K562 (cell line): ENCODE results near the gene ENPP6. TPM values are rescaled to one million over a fixed set of nuclear protein-coding genes. Genes with fewer than 3 reads are reported as not detected.

Source experiments
- ATAC-seq: fragments of 200-7000 bp; cut with Tn5 transposase; 3 replicates; pipeline ENCODE4 v1.9.1; 2020; ENCODE audit warnings: moderate library complexity
- BruUV-seq: library from RNA; stranded (reverse); fragments of 400-500 nt; replicated peaks from 2 replicates; lab custom pipeline; 2021; lab: Mats Ljungman, UMichigan
- CTCF ChIA-PET: fragments of 300-600 bp; formaldehyde crosslinking; extraction: SDS; loops from one replicate; lab custom pipeline; 2021; ENCODE audit warnings: low intra/inter-chr PET ratio; lab: Yijun Ruan, JAX
- POLR2A ChIA-PET: fragments of 300-600, 350-650 bp; sonication (Branson Sonifier 250); formaldehyde crosslinking; extraction: SDS; loops from one replicate; lab custom pipeline; 2021; ENCODE audit warnings: antibody characterized with exemption, inconsistent platforms; lab: Yijun Ruan, JAX
- DNase-seq, 4 experiments: peaks; one replicate each; pipeline versions ENCODE4 v3.0.0 to v3.0.0-alpha.2; 2011 to 2018; ENCODE audit warnings: low spot score in 3 of 4, mixed read lengths in 3 of 4; ENCODE audit errors: extremely low read depth in 1 of 4
- FAIRE-seq: peaks from 2 replicates; lab custom pipeline; 2011; peaks lifted over from hg19 to GRCh38; lab: Jason Lieb, UNC
- H2AFZ ChIP-seq: 2 replicates; pipeline ENCODE4 v1.6.0; 2011; ENCODE audit warnings: low read depth, low read length, control low read depth, inconsistent platforms
- H3K27ac ChIP-seq: fragments of 200-600 bp; 3 replicates; pipeline ENCODE4 v1.8.0; 2011; ENCODE audit warnings: low read depth, mild to moderate bottlenecking, control low read depth, inconsistent platforms, low read length, moderate library complexity, mixed read lengths; ENCODE audit errors: extremely low read depth
- H3K27me3 ChIP-seq, 2 experiments: fragments of 300-600 bp in 1 of 2; 2 replicates in 1 of 2; 3 replicates in 1 of 2; pipeline versions ENCODE4 v1.6.0 to v1.8.0; 2011; ENCODE audit warnings: inconsistent platforms in 2 of 2, low read length in 2 of 2, mild to moderate bottlenecking in 1 of 2, mixed read lengths in 1 of 2, moderate library complexity in 1 of 2; ENCODE audit not compliant: control insufficient read depth in 2 of 2, insufficient read depth in 2 of 2
- H3K36me3 ChIP-seq: fragments of 300-600 bp; 3 replicates; pipeline ENCODE4 v1.8.0; 2011; ENCODE audit warnings: mild to moderate bottlenecking, low read length, inconsistent platforms; ENCODE audit not compliant: control insufficient read depth, insufficient read depth
- H3K4me1 ChIP-seq, 2 experiments: fragments of 200-600 bp in 1 of 2; replicated peaks in 1 of 2; 2 replicates in 1 of 2; 3 replicates in 1 of 2; pipeline versions ENCODE4 v1.5.1 to v1.8.0; 2011; ENCODE audit warnings: inconsistent platforms in 2 of 2, low read length in 2 of 2, mild to moderate bottlenecking in 1 of 2, mixed read lengths in 1 of 2, moderate library complexity in 1 of 2; ENCODE audit not compliant: control insufficient read depth in 2 of 2, insufficient read depth in 2 of 2
- H3K4me2 ChIP-seq: 2 replicates; pipeline ENCODE4 v1.6.1; 2011; ENCODE audit warnings: low read length, control low read depth, inconsistent platforms, mixed read lengths; ENCODE audit not compliant: insufficient read depth
- H3K4me3 ChIP-seq: fragments of 200-600 bp; sonication (generic), shearing (Covaris generic); 2 replicates; pipeline ENCODE4 v1.5.1; 2016; ENCODE audit warnings: control low read depth, inconsistent platforms
- H3K79me2 ChIP-seq: fragments of 200-600 bp; 3 replicates; pipeline ENCODE4 v1.8.0; 2011; ENCODE audit warnings: low read length, inconsistent platforms; ENCODE audit not compliant: control insufficient read depth, insufficient read depth
- H3K9ac ChIP-seq, 2 experiments: 2 replicates each; pipeline versions ENCODE4 v1.6.0 to v1.6.1; 2011; ENCODE audit warnings: low read depth in 2 of 2, low read length in 2 of 2, control low read depth in 1 of 2, inconsistent platforms in 1 of 2, mild to moderate bottlenecking in 1 of 2, mixed read lengths in 1 of 2; ENCODE audit not compliant: insufficient read depth in 1 of 2
- H3K9me1 ChIP-seq: one replicate; pipeline ENCODE4 v1.6.0; 2011; ENCODE audit warnings: inconsistent platforms, mild to moderate bottlenecking, low read length, moderate library complexity; ENCODE audit not compliant: control insufficient read depth, insufficient read depth
- H3K9me3 ChIP-seq: replicated peaks from 2 replicates; pipeline ENCODE4 v1.5.1; 2011; ENCODE audit warnings: low read depth, low read length, inconsistent platforms; ENCODE audit not compliant: control insufficient read depth, insufficient read depth
- H4K20me1 ChIP-seq: replicated peaks from 2 replicates; pipeline ENCODE4 v1.6.1; 2011; ENCODE audit warnings: low read length, inconsistent platforms, mixed read lengths; ENCODE audit not compliant: control insufficient read depth, insufficient read depth
- ARID1B ChIP-seq: fragments of 450-650 bp; IDR thresholded peaks from 2 replicates; pipeline ENCODE4 v1.6.1; 2016; ENCODE audit warnings: antibody characterized with exemption, mild to moderate bottlenecking, inconsistent platforms
- DLX4 ChIP-seq: fragments of 250-450 bp; sonication (Bioruptor Pico); IDR thresholded peaks from 2 replicates; pipeline ENCODE4 v1.6.1; 2021; ENCODE audit warnings: mild to moderate bottlenecking
- E2F3 ChIP-seq: fragments of 250-450 bp; sonication (Bioruptor Pico); IDR thresholded peaks from 2 replicates; pipeline ENCODE4 v1.4.0; 2020; ENCODE audit warnings: mild to moderate bottlenecking
- FOXK2 ChIP-seq, 2 experiments: fragments of 450-650 bp; IDR thresholded peaks in 1 of 2; conservative IDR thresholded peaks in 1 of 2; 2 replicates each; pipeline ENCODE4 v1.6.1; 2016; ENCODE audit warnings: low read depth in 2 of 2, mild to moderate bottlenecking in 1 of 2
- JUNB ChIP-seq: fragments of 450-650 bp; formaldehyde crosslinking; conservative IDR thresholded peaks from 2 replicates; pipeline ENCODE4 v1.4.0; 2020; ENCODE audit warnings: mild to moderate bottlenecking
- KLF1 ChIP-seq: fragments of 450-650 bp; IDR thresholded peaks from 2 replicates; pipeline ENCODE4 v1.6.1; 2016; ENCODE audit warnings: missing genetic modification characterization, missing compliant biosample characterization
- MECOM ChIP-seq: fragments of 250-450 bp; sonication (Bioruptor Pico); IDR thresholded peaks from 2 replicates; pipeline ENCODE4 v1.8.0; 2022; ENCODE audit warnings: inconsistent platforms
- NR2C2 ChIP-seq, 2 experiments: fragments of 200-800 bp in 1 of 2; sonication (Bioruptor generic) in 1 of 2; sonication (generic) in 1 of 2; formaldehyde crosslinking in 1 of 2; IDR thresholded peaks; 2 replicates each; pipeline versions ENCODE4 v1.6.1 to v1.8.0; 2016 to 2022; ENCODE audit warnings: mild to moderate bottlenecking in 1 of 2, missing compliant biosample characterization in 1 of 2, missing genetic modification characterization in 1 of 2, missing genetic modification reagents in 1 of 2
- NR4A1 ChIP-seq, 2 experiments: fragments of 250-450 bp in 1 of 2; fragments of 450-650 bp in 1 of 2; sonication (Bioruptor Pico) in 1 of 2; IDR thresholded peaks; 2 replicates each; pipeline versions ENCODE4 v1.4.0 to v1.6.1; 2016 to 2020; ENCODE audit warnings: mild to moderate bottlenecking in 2 of 2, missing compliant biosample characterization in 1 of 2, missing genetic modification characterization in 1 of 2, moderate library complexity in 1 of 2
- PKNOX1 ChIP-seq: fragments of 450-650 bp; IDR thresholded peaks from 2 replicates; pipeline ENCODE4 v1.6.1; 2016
- RFX5 ChIP-seq: IDR thresholded peaks from 2 replicates; pipeline ENCODE4 v1.6.1; 2011; ENCODE audit warnings: low read depth, mild to moderate bottlenecking, improper control_type of control experiment, low read length
- SAFB2 ChIP-seq: fragments of 200-400 bp; formaldehyde crosslinking; IDR thresholded peaks from 2 replicates; pipeline ENCODE4 v1.6.1; 2018; ENCODE audit warnings: borderline replicate concordance, low read length, low read depth, moderate library complexity; ENCODE audit not compliant: severe bottlenecking
- THRA ChIP-seq: fragments of 450-650 bp; IDR thresholded peaks from 2 replicates; pipeline ENCODE4 v1.6.1; 2017; ENCODE audit warnings: mild to moderate bottlenecking, moderate library complexity
- ZFP30 ChIP-seq: fragments of 250-450 bp; sonication (Bioruptor Pico); IDR thresholded peaks from 2 replicates; pipeline ENCODE4 v1.8.0; 2022; ENCODE audit warnings: moderate library complexity, mild to moderate bottlenecking, inconsistent platforms, borderline replicate concordance
- ZNF140 ChIP-seq: fragments of 250-450 bp; sonication (Bioruptor Pico); IDR thresholded peaks from 2 replicates; pipeline ENCODE4 v1.8.0; 2021; ENCODE audit warnings: moderate library complexity, mild to moderate bottlenecking, inconsistent platforms
- ZNF184 ChIP-seq: sonication (generic); formaldehyde crosslinking; IDR thresholded peaks from 2 replicates; pipeline ENCODE4 v1.5.0; 2020; ENCODE audit warnings: missing genetic modification reagents
- ZNF224 ChIP-seq: sonication (generic); formaldehyde crosslinking; IDR thresholded peaks from 2 replicates; pipeline ENCODE4 v1.8.0; 2022; ENCODE audit warnings: mild to moderate bottlenecking, missing genetic modification reagents
- ZNF445 ChIP-seq: fragments of 250-450 bp; sonication (Bioruptor Pico); IDR thresholded peaks from 2 replicates; pipeline ENCODE4 v1.4.0; 2020; ENCODE audit warnings: low read depth, mild to moderate bottlenecking, moderate library complexity
- WGBS: fragments of 100-300 bp; shearing (Covaris generic); methylation state at CpG from one replicate; pipeline ENCODE4 v1.1.6; 2016; ENCODE audit warnings: low coverage, mixed read lengths; ENCODE audit not compliant: insufficient coverage; ENCODE audit errors: missing lambda C conversion rate; 5-methylcytosine and 5-hydroxymethylcytosine counted together
- in situ Hi-C: fragments of 300-500 bp; cut with MboI; formaldehyde crosslinking; loops from 4 replicates; pipeline ENCODE4 v1.15.0; 2018; ENCODE audit warnings: inconsistent platforms, mixed read lengths
- intact Hi-C: fragments of 100-400 bp; cut with micrococcal nuclease; formaldehyde crosslinking; loops from 2 replicates; pipeline ENCODE4 v1.14.2; 2022
- polyA plus RNA-seq, 8 experiments: library from polyadenylated mRNA; depleted of rRNA in 4 of 8; stranded (reverse) in 5 of 8; unstranded in 3 of 8; fragments of >200 nt; fragmentation: Nextera tagmentation in 2 of 8; fragmentation: Illumina TruSeq in 1 of 8; extraction: Ambion mirVana in 2 of 8; extraction: Trizol in 1 of 8; gene quantifications; 2 replicates each; pipeline versions ENCODE4 v1.2.1 to v1.2.3, GENCODE V29; 2011 to 2014; ENCODE audit warnings: inconsistent platforms in 1 of 8, missing spikeins in 1 of 8
- total RNA-seq, 7 experiments: library from RNA; depleted of rRNA in 6 of 7; stranded (reverse); fragments of >200 nt in 6 of 7; fragmentation: Illumina TruSeq in 2 of 7; extraction: Trizol in 2 of 7; gene quantifications; 2 replicates each; pipeline versions ENCODE4 v1.2.1 to v1.2.3, GENCODE V29; 2011 to 2021; ENCODE audit warnings: low replicate concordance in 1 of 7

Gene ENPP6
- total and polyA plus RNA-seq, 9 of the 15 experiments (the other 6 are each of a cell fraction or from before 2014, with no cell fraction given) = 0.29 TPM; not detected in 8

GRCh38 chr4:184103527-184104264, 114.0 kb downstream of the ENPP6 start:
- H3K4me3 ChIP-seq = no peak overlapping the region
- no peak overlapping the region for H3K27ac ChIP-seq
- TF ChIP-seq ZNF140 (CRISPR knock-in tag) = no peak
- TF ChIP-seq NR2C2 (CRISPR knock-in tag; IDR thresholded peaks at IDR 0.05) = no peak
- TF ChIP-seq NR2C2 (tag; IDR thresholded peaks at IDR 0.05) = no peak
- TF ChIP-seq ZNF184 (CRISPR knock-in tag) = no peak
- no peak for TF ChIP-seq SAFB2
- TF ChIP-seq MECOM = no peak
- no peak for TF ChIP-seq ARID1B
- TF ChIP-seq ZFP30 (CRISPR knock-in tag) = no peak
- TF ChIP-seq RFX5 = no peak
- TF ChIP-seq KLF1 (tag) = no peak
- TF ChIP-seq THRA = no peak
- no peak for TF ChIP-seq E2F3
- no peak for TF ChIP-seq NR4A1 (CRISPR knock-in tag; IDR thresholded peaks at IDR 0.05)
- no peak for TF ChIP-seq NR4A1 (tag; IDR thresholded peaks at IDR 0.05)
- TF ChIP-seq ZNF445 = no peak
- TF ChIP-seq JUNB (CRISPR knock-in tag) = no peak
- no peak for TF ChIP-seq FOXK2 (conservative IDR thresholded peaks at IDR 0.05 in 1 of 2, IDR thresholded peaks at IDR 0.05 in 1 of 2; ENCODE audit: low read depth in 2 of 2)
- no peak for TF ChIP-seq ZNF224 (CRISPR knock-in tag)
- TF ChIP-seq PKNOX1 = no peak
- no peak for TF ChIP-seq DLX4 (CRISPR knock-in tag)
- BruUV-seq = no TSS peak
- no peaks in the 10 kb centered on the region for H3K4me1 ChIP-seq
- H2AFZ ChIP-seq = no peak overlapping the region
- DNase-seq = no peak
- no peaks in the 10 kb centered on the region for H3K36me3 ChIP-seq
- WGBS = 1% methylated on average over 16 of the region's 16 CpGs
- H3K27me3 ChIP-seq = peaks cover 8 to 50% of the 10 kb centered on the region in 2 experiments; a peak in 4 of 5 replicates
- H3K9me1 ChIP-seq = no peaks in the 10 kb centered on the region
- H3K9me3 ChIP-seq = no peaks in the 10 kb centered on the region
- no peak for FAIRE-seq
- in situ Hi-C loops = loop anchor here (5.0 kb wide), 1 partner anchor 266 kb away; no protein-coding TSS in a partner anchor
- CTCF ChIA-PET = no interaction called here
- no peaks in the 10 kb centered on the region for H3K79me2 ChIP-seq
- H4K20me1 ChIP-seq = no peaks in the 10 kb centered on the region
- no peak for ATAC-seq
- intact Hi-C loops = loop anchor here (5.0 to 10.0 kb wide), 2 partner anchors 64 to 629 kb away; no protein-coding TSS in a partner anchor
- POLR2A ChIA-PET = no interaction called here
- no peak overlapping the region for H3K9ac ChIP-seq
- no peak overlapping the region for H3K4me2 ChIP-seq
